ENCODE data around the gene SATB2.

- TF ChIP-seq CTCF (conservative IDR thresholded peaks at IDR 0.05) = no peak
- no peak for TF ChIP-seq ZFX (IDR thresholded peaks at IDR 0.05)
These were observed 33.6 kb downstream of the SATB2 start for GRCh38 chr2:199424160-199424559.

Measured in C4-2B (cell line).